Stimulated activated CD4-positive, alpha-beta T cell treated with anti-CD3 and anti-CD28 coated beads, Interleukin-12 subunit alpha, Interleukin-12 subunit beta, amount 100 ng/mL, for 4 hours (primary cell): ENCODE data around the gene UCP2.
"Not testable (repeated sequence)": the region's sequence is repeated elsewhere in the genome, so short reads cannot be mapped to it uniquely, and the experiment has no call there.

Source experiments
- DNase-seq: peaks from one replicate; pipeline ENCODE4 v3.0.0-alpha.2; 2020

UCP2 gene

DNA sequence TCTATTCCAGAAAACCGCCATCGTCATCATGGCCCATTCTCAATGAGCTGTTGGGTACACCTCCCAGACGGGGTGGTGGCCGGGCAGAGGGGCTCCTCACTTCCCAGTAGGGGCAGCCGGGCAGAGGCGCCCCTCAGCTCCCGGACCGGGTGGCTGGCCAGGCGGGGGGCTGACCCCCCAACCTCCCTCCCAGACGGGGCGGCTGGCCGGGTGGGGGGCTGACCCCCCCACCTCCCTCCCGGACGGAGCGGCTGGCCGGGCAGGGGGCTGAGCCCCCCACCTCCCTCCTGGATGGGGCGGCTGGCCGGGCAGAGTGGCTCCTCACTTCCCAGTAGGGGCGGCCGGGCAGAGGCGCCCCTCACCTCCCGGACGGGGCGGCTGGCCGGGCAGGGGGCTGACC is 46.6 kb downstream of the UCP2 start:
- DNase-seq, result not testable (repeated sequence)

DNA sequence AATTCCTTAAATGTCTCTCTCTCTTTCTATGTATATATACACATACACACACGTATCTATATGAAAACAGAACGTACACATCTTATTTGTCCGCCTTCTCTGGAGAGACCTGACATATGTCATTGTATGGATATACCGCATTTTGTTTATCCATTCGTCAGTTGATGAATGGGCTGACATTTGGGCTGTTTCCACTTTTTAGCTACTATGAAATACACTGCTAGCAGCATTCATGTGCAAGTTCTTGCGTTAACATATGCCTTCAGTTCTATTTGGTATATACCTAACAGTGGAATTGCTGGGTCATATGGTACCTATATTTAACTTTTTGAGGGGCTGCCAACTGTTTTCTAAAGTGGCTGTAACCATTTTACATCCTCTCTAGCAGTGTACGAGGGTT is 49.9 kb downstream of the UCP2 start:
- DNase-seq, result no peak

DNA sequence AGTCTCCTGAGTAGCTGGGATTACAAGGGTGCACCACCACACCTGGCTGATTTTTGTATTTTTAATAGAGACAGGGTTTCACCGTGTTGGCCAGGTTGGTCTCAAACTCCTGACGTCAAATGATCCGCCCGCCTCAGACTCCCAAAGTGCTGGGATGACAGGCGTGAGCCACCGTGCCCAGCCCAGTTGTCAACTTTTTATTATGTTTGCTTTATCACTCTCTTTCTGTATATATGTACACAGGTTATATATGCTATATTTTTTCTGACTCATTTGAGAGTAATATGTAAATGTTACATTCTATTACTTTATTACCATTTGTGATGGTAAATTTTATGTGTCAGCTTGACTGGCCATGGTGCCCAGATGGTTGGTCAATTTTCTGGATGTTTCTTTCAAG is 50.7 kb downstream of the UCP2 start:
- DNase-seq, result no peak

DNA sequence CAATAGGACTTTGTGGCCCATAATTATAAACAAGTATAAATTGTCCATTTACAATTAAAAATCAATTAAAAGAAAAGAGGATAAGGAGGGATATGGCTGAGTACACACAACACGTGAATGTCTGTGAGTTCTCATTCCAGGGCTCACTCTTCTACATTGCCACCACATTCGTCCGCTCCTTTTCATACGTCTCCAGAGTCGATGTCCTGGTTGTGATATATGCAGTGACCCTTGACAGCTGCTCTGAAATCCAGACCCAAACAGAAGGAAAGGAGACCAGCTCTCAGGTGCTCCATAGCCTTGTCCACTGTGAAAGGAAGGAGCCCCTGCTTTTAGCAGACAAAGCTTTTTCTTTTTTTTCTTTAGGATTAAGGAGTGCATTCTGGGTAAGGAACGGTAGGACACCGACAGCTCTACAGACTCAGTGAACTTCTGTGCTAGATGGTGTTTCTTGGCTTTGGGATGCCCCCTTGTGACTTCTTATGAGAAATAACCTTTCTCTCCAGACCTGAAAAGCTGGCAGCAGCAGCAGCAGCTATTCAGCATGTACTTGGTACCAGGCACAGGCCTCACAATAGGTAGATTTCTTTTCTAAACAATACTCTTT is 51.5 kb downstream of the UCP2 start:
- DNase-seq, result no peak

DNA sequence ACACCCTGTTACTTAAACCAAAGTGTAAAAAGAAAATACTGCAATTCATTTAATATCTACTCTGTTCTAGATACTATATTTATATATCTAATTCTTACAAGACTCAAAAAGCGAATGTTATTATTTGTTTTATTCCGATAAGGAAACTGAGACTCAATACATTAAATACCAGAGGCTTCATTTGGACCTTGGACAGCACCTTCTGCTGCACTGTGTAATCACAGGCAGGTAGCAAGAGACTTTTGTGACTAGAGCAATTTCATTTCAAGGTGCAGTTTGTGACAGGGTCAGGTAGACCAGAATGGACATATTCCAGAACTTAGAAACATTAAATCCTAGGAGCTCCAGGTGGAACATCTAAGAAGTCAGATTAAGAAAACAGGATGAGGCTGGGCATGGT is 53.3 kb downstream of the UCP2 start:
- DNase-seq, result no peak
